IPS-18a (cell line): Measurements from ENCODE around the gene CIART.

Source experiments
- H3K27ac ChIP-seq: one replicate; pipeline ENCODE4 v1.5.1; 2013; ENCODE audit warnings: low read length
- H3K27me3 ChIP-seq: one replicate; pipeline ENCODE4 v1.6.1; 2013; ENCODE audit warnings: mild to moderate bottlenecking, low read length; ENCODE audit not compliant: control insufficient read depth, insufficient read depth
- H3K36me3 ChIP-seq: one replicate; pipeline ENCODE4 v1.6.1; 2013; ENCODE audit warnings: low read depth, low read length; ENCODE audit not compliant: control insufficient read depth
- H3K4me1 ChIP-seq: one replicate; pipeline ENCODE4 v1.6.1; 2013; ENCODE audit warnings: low read depth, low read length; ENCODE audit not compliant: control insufficient read depth
- H3K4me3 ChIP-seq: one replicate; pipeline ENCODE4 v1.5.1; 2013; ENCODE audit warnings: low read length
- H3K9ac ChIP-seq: one replicate; pipeline ENCODE4 v1.6.1; 2013; ENCODE audit warnings: mild to moderate bottlenecking, low read length, moderate library complexity
- H3K9me3 ChIP-seq: one replicate; pipeline ENCODE4 v1.6.1; 2013; ENCODE audit warnings: low read depth, low read length; ENCODE audit not compliant: control insufficient read depth

CIART gene

GRCh38 chr1:150267896-150268295 lies 14.5 kb upstream of the CIART start:
- peaks cover 12% of the 10 kb centered on the region for H3K4me1 ChIP-seq
- peak overlapping the region; percentile 79 for H3K9ac ChIP-seq
- H3K4me3 ChIP-seq = peak overlapping the region; percentile 89
- H3K27me3 ChIP-seq = no peaks in the 10 kb centered on the region
- H3K9me3 ChIP-seq = no peaks in the 10 kb centered on the region
- H3K27ac ChIP-seq = no peak overlapping the region
- peaks cover 34% of the 10 kb centered on the region for H3K36me3 ChIP-seq

- H3K4me1 ChIP-seq = peaks cover 16% of the 10 kb centered on the region
- peak overlapping the region; percentile 89 for H3K4me3 ChIP-seq
- H3K9ac ChIP-seq = peak overlapping the region; percentile 79
- H3K36me3 ChIP-seq = peaks cover 30% of the 10 kb centered on the region
- no peaks in the 10 kb centered on the region for H3K9me3 ChIP-seq
- H3K27ac ChIP-seq = peak overlapping the region; percentile 43
- H3K27me3 ChIP-seq = no peaks in the 10 kb centered on the region
Observed at GRCh38 chr1:150268340-150268704, 14.0 kb upstream of the CIART start.

- peak within 1 kb of the TSS; percentile 89 for H3K4me3 ChIP-seq
- no peaks in the 10 kb centered on the region for H3K9me3 ChIP-seq
- H3K36me3 ChIP-seq = peaks cover 30% of the 10 kb centered on the region
- peak within 1 kb of the TSS; percentile 79 for H3K9ac ChIP-seq
- peak within 1 kb of the TSS; percentile 59 for H3K27ac ChIP-seq
- peaks cover 19% of the 10 kb centered on the region for H3K4me1 ChIP-seq
- H3K27me3 ChIP-seq = no peaks in the 10 kb centered on the region
Observed at GRCh38 chr1:150268705-150269403, 13.5 kb upstream of the CIART start, which contains the start of gene APH1A. APH1A (minus strand) TSS chr1:150269016; CDS start chr1:150268810, 206 bp downstream.

DNA sequence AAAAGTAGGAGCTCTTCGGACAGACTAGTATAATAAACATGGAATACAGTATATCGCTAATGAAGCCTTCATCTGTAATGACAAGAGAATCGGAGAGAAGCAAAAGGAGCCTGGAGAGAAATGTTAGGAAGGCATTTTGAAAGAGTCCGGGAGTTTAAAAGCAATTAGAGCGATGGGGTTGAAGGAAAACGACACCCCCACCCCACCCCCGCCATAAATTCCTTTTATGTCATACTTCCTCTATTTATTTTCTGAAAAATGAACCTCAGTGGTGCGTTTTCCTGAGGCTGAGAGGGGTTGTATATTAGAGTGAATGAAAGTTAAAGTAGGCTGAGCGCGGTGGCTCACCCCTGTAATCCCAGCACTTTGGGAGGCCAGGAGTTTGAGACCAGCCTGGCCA lies 12.9 kb upstream of the CIART start:
- Histone ChIP-seq H3K4me3 (peak overlapping the region; percentile 89), H3K4me1 (peaks cover 19% of the 10 kb centered on the region), H3K27ac (peak overlapping the region; percentile 59), H3K9me3 (no peaks in the 10 kb centered on the region), H3K9ac (peak overlapping the region; percentile 60), H3K27me3 (no peaks in the 10 kb centered on the region), H3K36me3 (peaks cover 26% of the 10 kb centered on the region)

GRCh38 chr1:150271291-150271959 lies 10.9 kb upstream of the CIART start:
- H3K27ac ChIP-seq = no peak overlapping the region
- no peaks in the 10 kb centered on the region for H3K27me3 ChIP-seq
- H3K9me3 ChIP-seq = no peaks in the 10 kb centered on the region
- no peak overlapping the region for H3K9ac ChIP-seq
- H3K36me3 ChIP-seq = peaks cover 6% of the 10 kb centered on the region
- peaks cover 19% of the 10 kb centered on the region for H3K4me1 ChIP-seq
- H3K4me3 ChIP-seq = no peak overlapping the region

DNA sequence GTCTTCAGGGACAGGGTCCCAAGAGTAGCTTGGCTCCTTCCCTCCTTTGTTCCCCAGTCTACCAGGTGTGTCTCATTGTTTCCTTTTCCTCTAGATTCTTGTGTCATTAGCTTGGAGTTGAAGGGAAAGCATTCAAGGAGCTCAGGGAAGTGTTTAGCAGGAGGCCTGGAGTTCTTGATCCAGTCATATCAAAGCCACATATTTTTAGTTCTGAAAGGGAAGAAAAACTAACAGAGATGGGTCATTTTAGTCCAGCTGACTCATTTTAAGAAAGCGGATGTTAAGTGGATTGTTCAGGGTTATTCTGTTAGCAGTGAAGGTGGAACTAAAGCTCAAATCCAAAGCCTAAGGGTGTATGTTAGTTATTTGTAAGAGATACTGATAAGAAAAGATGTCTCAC lies 9.0 kb upstream of the CIART start:
- H3K4me3 ChIP-seq = peak overlapping the region; percentile 39
- H3K36me3 ChIP-seq = no peaks in the 10 kb centered on the region
- H3K9me3 ChIP-seq = no peaks in the 10 kb centered on the region
- H3K4me1 ChIP-seq = peaks cover 19% of the 10 kb centered on the region
- peak overlapping the region; percentile 5 for H3K9ac ChIP-seq
- H3K27me3 ChIP-seq = no peaks in the 10 kb centered on the region
- no peak overlapping the region for H3K27ac ChIP-seq

DNA sequence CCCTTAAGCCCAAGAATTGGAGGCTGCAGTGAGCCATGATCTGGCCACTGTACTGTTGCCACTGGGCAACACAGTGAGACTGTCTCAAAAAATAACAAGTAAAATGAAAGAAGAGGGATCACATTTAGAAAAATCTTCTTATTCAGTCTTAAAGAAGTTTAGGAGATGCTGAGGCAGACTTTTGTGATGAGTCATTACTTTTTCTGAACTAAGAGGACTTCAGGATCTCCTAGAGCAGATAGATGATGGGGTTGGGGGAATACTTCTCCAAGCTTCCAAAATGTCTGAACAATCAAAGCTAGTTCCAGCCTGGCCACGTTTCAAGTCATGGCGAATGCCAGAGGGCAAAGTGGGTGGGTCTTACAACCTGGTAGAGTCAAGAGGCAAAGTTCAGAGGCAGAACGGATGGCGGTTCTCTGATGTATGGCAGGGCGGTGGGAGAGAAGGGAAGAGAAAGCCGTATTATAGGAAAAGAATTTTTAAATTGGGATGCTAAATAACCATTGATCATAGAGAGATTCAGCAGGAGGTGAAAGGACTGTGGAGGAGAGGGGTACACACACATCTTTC lies 2.1 kb upstream of the CIART start:
- no peak overlapping the region for H3K4me3 ChIP-seq
- no peak overlapping the region for H3K9ac ChIP-seq
- H3K4me1 ChIP-seq = peaks cover 3% of the 10 kb centered on the region
- no peaks in the 10 kb centered on the region for H3K9me3 ChIP-seq
- H3K36me3 ChIP-seq = no peaks in the 10 kb centered on the region
- H3K27me3 ChIP-seq = peaks cover 10% of the 10 kb centered on the region
- no peak overlapping the region for H3K27ac ChIP-seq

- H3K4me3 ChIP-seq = peak overlapping the region; percentile 79
- H3K27ac ChIP-seq = peak overlapping the region; percentile 62
- peaks cover 3% of the 10 kb centered on the region for H3K4me1 ChIP-seq
- H3K9ac ChIP-seq = peak overlapping the region; percentile 90
- H3K36me3 ChIP-seq = no peaks in the 10 kb centered on the region
- peaks cover 10% of the 10 kb centered on the region for H3K27me3 ChIP-seq
- no peaks in the 10 kb centered on the region for H3K9me3 ChIP-seq
Observed at GRCh38 chr1:150281221-150281757, 1.1 kb upstream of the CIART start.

- Histone ChIP-seq H3K27ac (no peak overlapping the region), H3K9me3 (no peaks in the 10 kb centered on the region), H3K4me3 (peak overlapping the region; percentile 54), H3K27me3 (peaks cover 10% of the 10 kb centered on the region), H3K36me3 (no peaks in the 10 kb centered on the region), H3K4me1 (peaks cover 3% of the 10 kb centered on the region), H3K9ac (peak overlapping the region; percentile 5)
Observed at GRCh38 chr1:150282558-150282958, 204 bp downstream of the CIART start.

- Histone ChIP-seq H3K27me3 (peaks cover 10% of the 10 kb centered on the region), H3K9ac (peak overlapping the region; percentile 5), H3K4me3 (peak overlapping the region; percentile 54), H3K4me1 (peaks cover 3% of the 10 kb centered on the region), H3K27ac (no peak overlapping the region), H3K9me3 (no peaks in the 10 kb centered on the region), H3K36me3 (no peaks in the 10 kb centered on the region)
Observed at GRCh38 chr1:150283260-150283659, 906 bp downstream of the CIART start.

GRCh38 chr1:150288382-150288781 lies 6.0 kb downstream of the CIART start:
- no peak overlapping the region for H3K9ac ChIP-seq
- no peaks in the 10 kb centered on the region for H3K36me3 ChIP-seq
- no peak overlapping the region for H3K4me3 ChIP-seq
- peaks cover 4% of the 10 kb centered on the region for H3K4me1 ChIP-seq
- H3K27ac ChIP-seq = no peak overlapping the region
- H3K9me3 ChIP-seq = no peaks in the 10 kb centered on the region
- H3K27me3 ChIP-seq = peaks cover 4% of the 10 kb centered on the region
